GM12874 (cell line): ENCODE measurements around the gene MORC4.

Source experiments
- CTCF ChIP-seq: IDR thresholded peaks from 2 replicates; pipeline ENCODE4 v1.5.1; 2011; ENCODE audit warnings: low read depth, mild to moderate bottlenecking, control low read depth, low read length, moderate library complexity; ENCODE audit not compliant: insufficient read depth

The MORC4 gene

DNA sequence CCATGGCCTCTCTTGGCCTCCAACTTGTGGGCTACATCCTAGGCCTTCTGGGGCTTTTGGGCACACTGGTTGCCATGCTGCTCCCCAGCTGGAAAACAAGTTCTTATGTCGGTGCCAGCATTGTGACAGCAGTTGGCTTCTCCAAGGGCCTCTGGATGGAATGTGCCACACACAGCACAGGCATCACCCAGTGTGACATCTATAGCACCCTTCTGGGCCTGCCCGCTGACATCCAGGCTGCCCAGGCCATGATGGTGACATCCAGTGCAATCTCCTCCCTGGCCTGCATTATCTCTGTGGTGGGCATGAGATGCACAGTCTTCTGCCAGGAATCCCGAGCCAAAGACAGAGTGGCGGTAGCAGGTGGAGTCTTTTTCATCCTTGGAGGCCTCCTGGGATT is 71.8 kb downstream of the MORC4 start:
- TF ChIP-seq CTCF, result no peak

DNA sequence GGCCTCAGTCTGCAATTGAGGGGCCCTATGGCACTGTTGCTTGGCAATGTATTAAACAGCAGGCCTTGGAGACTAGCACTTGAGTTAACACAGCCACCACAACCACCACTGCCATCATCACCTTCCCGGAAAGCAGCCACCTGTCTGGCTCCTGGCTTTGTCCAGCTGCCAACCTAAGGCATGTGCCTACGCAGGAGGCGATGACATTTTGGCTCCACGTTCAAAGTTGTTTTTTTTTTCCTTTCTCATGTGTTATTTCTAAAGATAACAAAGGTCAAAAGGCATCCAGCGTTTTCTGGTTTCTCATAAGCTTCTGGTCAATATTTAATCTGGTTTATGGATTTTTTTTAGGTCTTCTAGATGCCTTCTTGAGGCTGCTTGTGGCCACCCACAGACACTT is 72.3 kb downstream of the MORC4 start:
- TF ChIP-seq CTCF, result no peak

DNA sequence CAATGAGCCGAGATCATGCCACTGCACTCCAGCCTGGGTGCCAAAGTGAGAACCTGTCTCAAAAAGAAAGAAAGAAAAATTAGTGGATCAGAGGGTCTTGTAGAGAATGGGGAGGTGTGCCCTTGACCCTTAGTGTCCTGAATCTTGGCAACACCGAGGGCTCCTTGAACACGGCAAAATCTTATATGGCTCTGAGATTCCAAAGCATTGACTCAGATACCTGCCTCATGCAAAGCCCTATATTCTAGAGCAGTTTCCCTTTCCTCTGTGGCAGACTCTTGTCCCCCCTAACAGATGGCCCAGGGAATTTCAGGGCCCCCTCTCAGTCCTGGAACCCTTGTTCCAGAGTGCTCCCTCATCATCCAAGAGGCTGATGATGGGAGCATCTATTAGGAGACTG is 73.0 kb downstream of the MORC4 start:
- no peak for TF ChIP-seq CTCF

DNA sequence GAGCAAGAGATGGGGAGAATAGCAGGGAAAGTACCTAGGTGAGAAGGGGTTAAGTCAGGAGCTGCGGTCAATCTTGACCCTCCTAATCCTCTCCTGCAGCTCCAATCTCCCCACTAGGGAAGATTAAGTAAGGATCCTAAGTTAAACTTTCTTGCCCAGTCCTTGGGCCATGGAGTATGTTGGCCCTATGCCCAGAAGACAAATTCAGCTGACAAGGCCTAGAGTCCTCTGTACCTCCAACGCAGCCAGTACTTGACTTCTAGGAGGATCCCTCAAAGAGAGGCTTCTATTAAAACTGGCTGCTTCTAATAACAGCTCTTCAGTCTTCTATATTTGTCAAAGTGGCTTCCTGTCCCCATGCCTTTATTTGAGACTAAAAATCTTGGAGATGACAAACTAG is 78.4 kb downstream of the MORC4 start:
- no peak for TF ChIP-seq CTCF

- TF ChIP-seq CTCF, result no peak
Observed at GRCh38 chrX:106919932-106920452, 80.0 kb downstream of the MORC4 start, which contains the start of gene CLDN2. TSS of gene CLDN2 (plus strand) at chrX:106920402. CDS start at chrX:106928229, 7,827 bp downstream.

DNA sequence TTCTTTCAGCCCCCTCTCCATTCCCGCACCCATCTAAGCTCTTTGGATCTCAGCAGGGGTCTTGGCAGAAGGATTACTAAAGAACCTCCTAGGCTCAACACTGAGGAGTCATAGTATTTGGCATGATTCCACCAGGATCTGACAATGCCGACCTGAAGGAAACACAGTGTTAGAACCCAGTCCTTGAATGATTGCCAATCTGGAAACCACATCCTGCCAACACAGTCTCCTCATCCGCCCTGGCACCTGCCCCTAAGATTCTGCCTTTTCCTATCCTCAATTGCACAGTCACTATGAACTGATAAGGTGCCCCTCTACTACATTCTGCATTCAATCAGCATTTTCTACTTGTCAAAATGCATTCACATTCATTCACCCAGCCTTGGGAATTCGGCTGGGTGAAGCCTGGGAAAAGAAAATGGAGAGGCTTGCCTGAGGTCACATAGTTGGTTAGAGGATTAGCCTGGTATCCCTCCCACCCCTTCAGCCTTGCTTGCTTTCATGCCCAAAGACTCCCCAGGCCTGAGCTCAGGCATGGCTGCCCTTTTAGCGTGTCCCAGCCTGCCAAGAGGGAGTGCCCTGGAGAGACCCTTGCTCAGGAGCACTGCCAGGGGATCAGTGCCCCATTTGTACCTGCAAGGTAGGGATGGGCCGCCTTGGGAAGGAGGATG is 82.0 kb downstream of the MORC4 start:
- TF ChIP-seq CTCF, result no peak

GRCh38 chrX:106912864-106913263 is 87.1 kb downstream of the MORC4 start:
- TF ChIP-seq CTCF, result no peak
